ENCODE data around the gene SCO2. TPM values are rescaled to one million over a fixed set of nuclear protein-coding genes. Genes with fewer than 3 reads are reported as not detected.
A peak's percentile ranks its signal among the peaks of the same experiment; 100 is the strongest.
"Not testable (repeated sequence)": the region's sequence is repeated elsewhere in the genome, so short reads cannot be mapped to it uniquely, and the experiment has no call there.

SCO2 gene
- total RNA-seq, 1 donor = 2.6 TPM

- H3K4me3 ChIP-seq (ENCODE audit: low read depth, low read length) = peak within 1 kb of the TSS; percentile 6
- peak; percentile 68 for DNase-seq (ENCODE audit: low read depth)
- peak; percentile 42 for TF ChIP-seq CTCF (IDR thresholded peaks at IDR 0.05; ENCODE audit: insufficient read depth, low read depth, low read length)
Measured at GRCh38 chr22:50545522-50546325, 20.3 kb upstream of the SCO2 start, which contains the start of gene KLHDC7B. KLHDC7B (plus strand) TSS chr22:50545899; CDS start chr22:50546244, 345 bp downstream.

- no peak for TF ChIP-seq CTCF (IDR thresholded peaks at IDR 0.05; ENCODE audit: insufficient read depth, low read depth, low read length)
- DNase-seq (ENCODE audit: low read depth) = no peak
- no peak overlapping the region for H3K4me3 ChIP-seq (ENCODE audit: low read depth, low read length)
Measured at GRCh38 chr22:50544746-50545253, 19.4 kb upstream of the SCO2 start.

GRCh38 chr22:50544078-50544745 lies 18.8 kb upstream of the SCO2 start:
- peak; percentile 78 for DNase-seq (ENCODE audit: low read depth)
- H3K4me3 ChIP-seq (ENCODE audit: low read depth, low read length) = peak overlapping the region; percentile 29
- TF ChIP-seq CTCF (IDR thresholded peaks at IDR 0.05; ENCODE audit: insufficient read depth, low read depth, low read length) = peak; percentile 59

GRCh38 chr22:50542416-50542927 lies 17.1 kb upstream of the SCO2 start:
- peak; percentile 39 for DNase-seq (ENCODE audit: low read depth)
- H3K4me3 ChIP-seq (ENCODE audit: low read depth, low read length) = no peak overlapping the region
- no peak for TF ChIP-seq CTCF (IDR thresholded peaks at IDR 0.05; ENCODE audit: insufficient read depth, low read depth, low read length)

- peak; percentile 95 for DNase-seq (ENCODE audit: low read depth)
- not testable (repeated sequence) for H3K4me3 ChIP-seq (ENCODE audit: low read depth, low read length)
Measured at GRCh38 chr22:50541667-50542026, 16.2 kb upstream of the SCO2 start.

GRCh38 chr22:50540381-50540780 lies 15.0 kb upstream of the SCO2 start:
- no peak for TF ChIP-seq CTCF (IDR thresholded peaks at IDR 0.05; ENCODE audit: insufficient read depth, low read depth, low read length)
- H3K4me3 ChIP-seq (ENCODE audit: low read depth, low read length) = no peak overlapping the region
- no peak for DNase-seq (ENCODE audit: low read depth)

- H3K4me3 ChIP-seq (ENCODE audit: low read depth, low read length) = no peak overlapping the region
- no peak for DNase-seq (ENCODE audit: low read depth)
- TF ChIP-seq CTCF (IDR thresholded peaks at IDR 0.05; ENCODE audit: insufficient read depth, low read depth, low read length) = no peak
Measured at GRCh38 chr22:50537765-50538164, 12.4 kb upstream of the SCO2 start.
